GM12873 (cell line): Measurements from ENCODE around the gene MYO5B.

Source experiments
- CTCF ChIP-seq: IDR thresholded peaks from 2 replicates; pipeline ENCODE4 v1.5.1; 2012; ENCODE audit warnings: low read depth, mild to moderate bottlenecking, moderate library complexity, low read length, control low read depth; ENCODE audit not compliant: insufficient read depth; ENCODE audit errors: missing control alignments

Gene MYO5B

GRCh38 chr18:50159654-50160046 lies 35.3 kb downstream of the MYO5B start:
- no peak for TF ChIP-seq CTCF

GRCh38 chr18:50158866-50159653 lies 35.9 kb downstream of the MYO5B start:
- no peak for TF ChIP-seq CTCF

GRCh38 chr18:50155406-50155805 lies 39.5 kb downstream of the MYO5B start:
- TF ChIP-seq CTCF, result no peak

GRCh38 chr18:50154420-50154819 lies 40.5 kb downstream of the MYO5B start:
- TF ChIP-seq CTCF, result no peak

- TF ChIP-seq CTCF, result no peak
Observed at GRCh38 chr18:50152900-50153299, 42.0 kb downstream of the MYO5B start.

- no peak for TF ChIP-seq CTCF
Observed at GRCh38 chr18:50151926-50152325, 43.0 kb downstream of the MYO5B start.

GRCh38 chr18:50144540-50144939 lies 50.4 kb downstream of the MYO5B start:
- no peak for TF ChIP-seq CTCF
